Pancreas (tissue), 10 donors: ENCODE results near the gene DTNB. TPM values are rescaled to one million over a fixed set of nuclear protein-coding genes. Genes with fewer than 3 reads are reported as not detected.

Experiments
- ATAC-seq, 4 donors: fragments of 200-7000 bp; cut with Tn5 transposase; one replicate each; pipeline versions ENCODE4 v1.8.0 to v1.9.1; 2020; ENCODE audit warnings: mild to moderate bottlenecking in 4 of 4, moderate library complexity in 4 of 4
- DNase-seq, 6 donors: peaks; one replicate each; pipeline ENCODE4 v3.0.0-alpha.2; 2020
- FAIRE-seq: peaks from 2 replicates; lab custom pipeline; 2012; peaks lifted over from hg19 to GRCh38; lab: Jason Lieb, UNC
- H3K27ac ChIP-seq, 4 donors: fragments of 200-600 bp; sonication (generic); 1 replicate in 3 of 4; 2 replicates in 1 of 4; pipeline versions ENCODE4 v1.5.0 to v1.8.0; 2020
- H3K27me3 ChIP-seq, 4 donors: fragments of 200-600 bp; one replicate each; pipeline ENCODE4 v1.8.0; 2021
- H3K36me3 ChIP-seq, 3 donors: fragments of 200-600 bp; sonication (generic) in 1 of 3; one replicate each; pipeline versions ENCODE4 v1.5.0 to v1.8.0; 2020 to 2021
- H3K4me1 ChIP-seq, 3 donors: fragments of 200-600 bp; one replicate each; pipeline ENCODE4 v1.8.0; 2021
- H3K4me3 ChIP-seq, 4 donors: fragments of 200-600 bp; sonication (generic) in 2 of 4; one replicate each; pipeline versions ENCODE4 v1.5.0 to v1.8.0; 2020 to 2021
- H3K9me3 ChIP-seq, 4 donors: fragments of 200-600 bp; one replicate each; pipeline ENCODE4 v1.8.0; 2021
- CTCF ChIP-seq, 4 donors: fragments of 200-600 bp; sonication (generic) in 3 of 4; IDR thresholded peaks; one replicate each; pipeline versions ENCODE4 v1.5.0 to v1.8.0; 2021; ENCODE audit warnings: antibody characterized with exemption in 4 of 4
- WGBS, 2 donors: extraction: QIAGEN DNeasy Blood & Tissue Kit; methylation state at CpG; one replicate each; pipeline ENCODE4 v1.1.7; 2013; 5-methylcytosine and 5-hydroxymethylcytosine counted together
- intact Hi-C, 3 donors: fragments of 100-400 bp; cut with DNase I; formaldehyde crosslinking; loops; one replicate each; pipeline versions ENCODE4 v1.11.1 to v1.14.2; 2022
- polyA plus RNA-seq, 2 donors: library from polyadenylated mRNA; stranded (reverse); fragments of 200-250 nt; gene quantifications; one replicate each; pipeline ENCODE4 v1.2.3, GENCODE V29; 2013
- total RNA-seq, 6 donors: library from RNA; stranded (reverse); fragmentation: NEBNext Ultra II Directional in 4 of 6; extraction: Animal tissue kit (Norgen Biotek cat#: 25700) in 4 of 6; gene quantifications; one replicate each; pipeline versions ENCODE4 v1.2.1 to v1.2.4, GENCODE V29; 2021 to 2023
- donor health status: healthy with polysubstance abuse.
- donor health status: DM: no; HTN: no; CAD: no; lungs with moderate emphysema.
- donor health status: DM: no; HTN: no; CAD: no.
- donor health status: control.
- donor health status: control.
- donor health status: Bipolar disorder and iron deficiency.
- donor health status: DM: yes; HTN: yes; CAD: no.
- donor health status: DM: no; HTN: no; CAD: no.
- donor health status: DM: no; HTN: no; CAD: no.
- donor health status: DM: yes; HTN: yes; CAD: no.

DTNB gene
- total and polyA plus RNA-seq, 8 donors: 10.8 to 27.8 (median 15.1) TPM

- Histone ChIP-seq H3K9me3 (no peaks in the 10 kb centered on the region), H3K27ac (no peak overlapping the region), H3K27me3 (no peaks in the 10 kb centered on the region), H3K4me1 (no peaks in the 10 kb centered on the region), H3K4me3 (no peak overlapping the region), H3K36me3 (no peaks in the 10 kb centered on the region)
- no peak for TF ChIP-seq CTCF (IDR thresholded peaks at IDR 0.05)
- DNase-seq (no peak), FAIRE-seq (no peak), ATAC-seq (no peak)
- intact Hi-C loops: no loop called here
- 90 to 92% methylated on average over 8 of the region's 8 CpGs for WGBS, 2 donors
These were observed 318.1 kb downstream of the DTNB start for GRCh38 chr2:25355270-25355669.

GRCh38 chr2:25354116-25354515, 319.3 kb downstream of the DTNB start:
- Histone ChIP-seq H3K4me3 (no peak overlapping the region), H3K27me3 (no peaks in the 10 kb centered on the region), H3K27ac (no peak overlapping the region), H3K9me3 (no peaks in the 10 kb centered on the region), H3K36me3 (no peaks in the 10 kb centered on the region), H3K4me1 (no peaks in the 10 kb centered on the region)
- no peak for ATAC-seq
- intact Hi-C loops: no loop called here
- TF ChIP-seq CTCF (IDR thresholded peaks at IDR 0.05): no peak
- no peak for FAIRE-seq
- DNase-seq: no peak
- 56 to 59% methylated on average over 6 of the region's 6 CpGs for WGBS, 2 donors

GRCh38 chr2:25349397-25349796, 324.0 kb downstream of the DTNB start:
- FAIRE-seq (no peak), DNase-seq (no peak), ATAC-seq (no peak)
- WGBS, 2 donors: 82 to 87% methylated on average over 7 of the region's 7 CpGs
- H3K4me1 ChIP-seq: no peaks in the 10 kb centered on the region
- intact Hi-C loops: loop anchor here in 1 of 3 donors (10.0 kb wide), 1 partner anchor 175 kb away; no protein-coding TSS in a partner anchor
- no peak overlapping the region for H3K27ac ChIP-seq
- H3K36me3 ChIP-seq: no peaks in the 10 kb centered on the region
- no peak for TF ChIP-seq CTCF (IDR thresholded peaks at IDR 0.05)
- H3K27me3 ChIP-seq: no peaks in the 10 kb centered on the region
- H3K9me3 ChIP-seq: no peaks in the 10 kb centered on the region
- no peak overlapping the region for H3K4me3 ChIP-seq

- 23 to 27% methylated on average over 2 of the region's 2 CpGs for WGBS, 2 donors
- intact Hi-C loops: loop anchor here in 1 of 3 donors (10.0 kb wide), 1 partner anchor 177 kb away; no protein-coding TSS in a partner anchor
- no peak for FAIRE-seq
These were observed 325.5 kb downstream of the DTNB start for GRCh38 chr2:25347846-25348245.

More at GRCh38 chr2:25347846-25348245, 325.5 kb downstream of the DTNB start:
- Histone ChIP-seq H3K9me3 (no peaks in the 10 kb centered on the region), H3K36me3 (no peaks in the 10 kb centered on the region), H3K4me1 (no peaks in the 10 kb centered on the region), H3K27me3 (no peaks in the 10 kb centered on the region), H3K4me3 (no peak overlapping the region), H3K27ac (no peak overlapping the region)
- ATAC-seq (no peak), DNase-seq (no peak)
- TF ChIP-seq CTCF (IDR thresholded peaks at IDR 0.05): no peak
